Adrenal gland (tissue), 12 donors: Measurements from ENCODE around the gene SNX8. TPM values are rescaled to one million over a fixed set of nuclear protein-coding genes. Genes with fewer than 3 reads are reported as not detected.

ENCODE experiments used
- DNase-seq, 7 donors: peaks; one replicate each; pipeline ENCODE4 v3.0.0-alpha.2; 2019 to 2020
- H3K27ac ChIP-seq, 5 donors: fragments of 200-600 bp; sonication (generic) in 4 of 5; 1 replicate in 3 of 5; 2 replicates in 2 of 5; pipeline versions ENCODE4 v1.5.1 to v1.8.0; 2016 to 2020; ENCODE audit warnings: mild to moderate bottlenecking in 1 of 5
- H3K27me3 ChIP-seq: fragments of 200-600 bp; 2 replicates; pipeline ENCODE4 v1.8.0; 2021
- H3K36me3 ChIP-seq, 2 donors: fragments of 200-600 bp; replicated peaks in 1 of 2; 1 replicate in 1 of 2; 2 replicates in 1 of 2; pipeline versions ENCODE4 v1.5.1 to v1.8.0; 2018 to 2022
- H3K4me1 ChIP-seq, 2 donors: fragments of 200-600 bp; replicated peaks in 1 of 2; 1 replicate in 1 of 2; 2 replicates in 1 of 2; pipeline versions ENCODE4 v1.5.1 to v1.8.0; 2018 to 2021
- H3K4me3 ChIP-seq, 4 donors: fragments of 200-600 bp; sonication (generic) in 3 of 4; one replicate each; pipeline ENCODE4 v1.5.1; 2016 to 2018
- H3K9me3 ChIP-seq, 3 donors: fragments of 200-600 bp; sonication (generic) in 1 of 3; replicated peaks in 1 of 3; 1 replicate in 2 of 3; 2 replicates in 1 of 3; pipeline versions ENCODE4 v1.5.1 to v1.8.0; 2016 to 2021
- CTCF ChIP-seq, 6 experiments: fragments of 450-650 bp in 4 of 6; fragments of 200-600 bp in 2 of 6; sonication (generic) in 1 of 6; IDR thresholded peaks; 1 replicate in 5 of 6; 2 replicates in 1 of 6; pipeline versions ENCODE4 v1.5.1 to v1.8.0; 2016 to 2021; ENCODE audit warnings: antibody characterized with exemption in 6 of 6, mild to moderate bottlenecking in 2 of 6, moderate library complexity in 1 of 6
- POLR2A ChIP-seq, 2 donors: fragments of 450-650 bp; IDR thresholded peaks; one replicate each; pipeline ENCODE4 v1.6.1; 2017; ENCODE audit warnings: antibody characterized with exemption in 2 of 2, mild to moderate bottlenecking in 2 of 2, moderate library complexity in 1 of 2
- whole genome bisulfite sequencing, 4 donors: extraction: QIAGEN DNeasy Blood & Tissue Kit in 2 of 4; methylation state at CpG; one replicate each; pipeline versions ENCODE4 v1.1.5 to v1.1.7; 2013 to 2017; 5-methylcytosine and 5-hydroxymethylcytosine counted together
- intact Hi-C, 2 donors: fragments of 100-400 bp; cut with DNase I; formaldehyde crosslinking; loops; one replicate each; pipeline versions ENCODE4 v1.14.1 to v1.15.0; 2022 to 2023
- polyA plus RNA-seq, 3 donors: library from polyadenylated mRNA; stranded (reverse); fragments of 200-250 nt in 2 of 3; fragments of 350-450 nt in 1 of 3; fragmentation: Illumina TruSeq in 1 of 3; extraction: RNeasy Lipid Tissue Mini Kit (QIAGEN cat#74804) in 1 of 3; gene quantifications; one replicate each; pipeline ENCODE4 v1.2.3, GENCODE V29; 2013 to 2014
- total RNA-seq, 9 donors: library from RNA; depleted of rRNA in 4 of 9; stranded (reverse); fragments of >200 nt in 4 of 9; fragments of 120-200 nt in 1 of 9; fragmentation: NEBNext Ultra II Directional in 1 of 9; extraction: Animal tissue kit (Norgen Biotek cat#: 25700) in 1 of 9; gene quantifications; one replicate each; pipeline versions ENCODE4 v1.1.0 to v1.2.4, GENCODE V29; 2013 to 2023
- donor health status: healthy with polysubstance abuse.
- donor health status: Bipolar disorder and iron deficiency.
- donor health status: DM: yes; HTN: yes; CAD: no.
- donor health status: DM: no; HTN: no; CAD: no.
- donor health status: DM: no; HTN: no; CAD: no.
- donor health status: DM: yes; HTN: yes; CAD: no.

The SNX8 gene
- total and polyA plus RNA-seq, 12 donors: 5.3 to 40.5 (median 25.9) TPM

- Histone ChIP-seq H3K9me3 (no peaks in the 10 kb centered on the region), H3K27me3 (no peaks in the 10 kb centered on the region), H3K4me1 (peaks cover 13 to 21% of the 10 kb centered on the region in 2 donors), H3K36me3 (peaks cover 0 to 19% of the 10 kb centered on the region in 2 donors), H3K27ac (no peak overlapping the region), H3K4me3 (no peak overlapping the region)
- intact Hi-C loops: no loop called here
- 81 to 100% (median 93%) methylated on average over 1 to 7 of the region's 7 CpGs for WGBS, 4 donors
- no peak for TF ChIP-seq POLR2A (IDR thresholded peaks at IDR 0.05)
- TF ChIP-seq CTCF (IDR thresholded peaks at IDR 0.05): no peak
- DNase-seq: no peak
These were observed 84.8 kb downstream of the SNX8 start for GRCh38 chr7:2229467-2229866.

GRCh38 chr7:2228921-2229320 is 85.3 kb downstream of the SNX8 start:
- Histone ChIP-seq H3K27ac (no peak overlapping the region), H3K4me1 (peaks cover 13 to 21% of the 10 kb centered on the region in 2 donors), H3K4me3 (no peak overlapping the region), H3K36me3 (peaks cover 0 to 19% of the 10 kb centered on the region in 2 donors), H3K9me3 (no peaks in the 10 kb centered on the region), H3K27me3 (no peaks in the 10 kb centered on the region)
- intact Hi-C loops: no loop called here
- TF ChIP-seq POLR2A (IDR thresholded peaks at IDR 0.05) (no peak), CTCF (IDR thresholded peaks at IDR 0.05) (no peak)
- DNase-seq: no peak
- WGBS, 4 donors: 63 to 84% (median 82%) methylated on average over 3 to 8 of the region's 8 CpGs

- WGBS, 4 donors: 87 to 92% (median 89%) methylated on average over 15 of the region's 15 CpGs
These were observed 86.5 kb downstream of the SNX8 start for GRCh38 chr7:2227699-2228098.

GRCh38 chr7:2225830-2226229 is 88.4 kb downstream of the SNX8 start:
- 96 to 98% (median 97%) methylated on average over 13 of the region's 13 CpGs for WGBS, 4 donors
- Histone ChIP-seq H3K27me3 (no peaks in the 10 kb centered on the region), H3K4me1 (peaks cover 0 to 4% of the 10 kb centered on the region in 2 donors), H3K9me3 (no peaks in the 10 kb centered on the region), H3K4me3 (no peak overlapping the region), H3K36me3 (peaks cover 0 to 33% of the 10 kb centered on the region in 2 donors), H3K27ac (no peak overlapping the region)
- intact Hi-C loops: no loop called here
- no peak for TF ChIP-seq CTCF (IDR thresholded peaks at IDR 0.05)
- TF ChIP-seq POLR2A (IDR thresholded peaks at IDR 0.05): no peak
- DNase-seq: no peak

More at GRCh38 chr7:2227699-2228098, 86.5 kb downstream of the SNX8 start:
- Histone ChIP-seq H3K27me3 (no peaks in the 10 kb centered on the region), H3K4me3 (no peak overlapping the region), H3K27ac (no peak overlapping the region), H3K9me3 (no peaks in the 10 kb centered on the region), H3K4me1 (peaks cover 10 to 16% of the 10 kb centered on the region in 2 donors), H3K36me3 (peaks cover 0 to 21% of the 10 kb centered on the region in 2 donors)
- no peak for DNase-seq
- intact Hi-C loops: no loop called here
- TF ChIP-seq POLR2A (IDR thresholded peaks at IDR 0.05): no peak
- TF ChIP-seq CTCF (IDR thresholded peaks at IDR 0.05): no peak
